GM21529 (cell line): Measurements from ENCODE around the gene ZDHHC21.
A peak's percentile ranks its signal among the peaks of the same experiment; 100 is the strongest.

ENCODE experiments used
- ATAC-seq: cut with Tn5 transposase; IDR thresholded peaks from one replicate; pipeline ENCODE4 v1.9.1; 2021; ENCODE audit not compliant: unreplicated experiment

The ZDHHC21 gene, protein sequence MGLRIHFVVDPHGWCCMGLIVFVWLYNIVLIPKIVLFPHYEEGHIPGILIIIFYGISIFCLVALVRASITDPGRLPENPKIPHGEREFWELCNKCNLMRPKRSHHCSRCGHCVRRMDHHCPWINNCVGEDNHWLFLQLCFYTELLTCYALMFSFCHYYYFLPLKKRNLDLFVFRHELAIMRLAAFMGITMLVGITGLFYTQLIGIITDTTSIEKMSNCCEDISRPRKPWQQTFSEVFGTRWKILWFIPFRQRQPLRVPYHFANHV

DNA sequence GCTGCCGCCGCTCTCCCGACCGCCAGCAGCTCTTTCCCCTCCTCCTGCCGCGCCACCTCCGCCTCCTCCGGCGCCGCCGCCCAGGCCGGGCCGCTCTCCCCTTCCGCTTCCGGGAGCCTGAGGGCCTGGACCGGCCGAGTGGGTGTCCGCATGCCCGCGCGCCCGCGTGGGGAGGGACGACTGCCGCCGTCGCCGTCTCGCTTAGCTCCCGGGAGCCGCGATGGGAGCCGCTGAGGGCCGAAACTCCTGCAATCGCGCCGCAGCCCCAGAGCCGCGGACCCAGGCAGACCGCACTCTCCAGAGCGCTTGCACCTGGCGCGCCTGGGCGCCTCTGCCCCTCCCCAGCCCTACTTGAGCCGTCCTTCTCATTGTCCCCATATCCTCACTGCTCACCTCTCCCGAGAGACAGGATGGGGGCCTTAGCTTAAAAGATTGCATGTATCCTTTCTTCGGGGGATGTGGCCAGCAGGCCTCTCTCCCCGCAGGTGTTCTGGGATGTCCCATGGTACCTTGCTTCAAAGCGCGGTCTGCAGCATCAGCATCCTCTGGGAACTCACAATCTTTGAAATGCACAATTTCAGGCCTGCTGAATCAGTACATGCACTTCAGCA lies at the start of gene ZDHHC21:
TSS of gene ZDHHC21 (minus strand) at position 182 of the 611 bp plus-strand sequence. CDS start 19,092 bp downstream, outside the sequence.
- peak; percentile 70 for ATAC-seq

DNA sequence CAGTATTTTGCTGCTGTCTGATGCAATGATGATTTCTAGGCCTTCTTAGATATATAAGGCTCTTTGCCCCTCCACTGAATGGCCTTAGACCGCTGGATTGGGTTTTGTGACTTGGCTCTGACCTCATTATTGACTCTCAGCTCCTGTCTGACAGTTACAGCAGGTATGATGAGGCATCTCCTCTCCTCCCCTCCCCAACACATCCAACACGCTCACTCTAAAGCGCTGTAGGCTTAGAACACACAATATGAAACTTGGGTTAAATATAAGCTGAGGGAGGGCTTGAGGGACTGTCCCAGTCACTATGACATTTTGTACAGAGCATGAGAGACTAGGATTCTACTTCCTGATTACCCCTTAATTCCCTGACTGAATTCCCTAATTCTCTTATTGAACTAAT lies 48.1 kb upstream of the ZDHHC21 start:
- ATAC-seq: peak; percentile 90

DNA sequence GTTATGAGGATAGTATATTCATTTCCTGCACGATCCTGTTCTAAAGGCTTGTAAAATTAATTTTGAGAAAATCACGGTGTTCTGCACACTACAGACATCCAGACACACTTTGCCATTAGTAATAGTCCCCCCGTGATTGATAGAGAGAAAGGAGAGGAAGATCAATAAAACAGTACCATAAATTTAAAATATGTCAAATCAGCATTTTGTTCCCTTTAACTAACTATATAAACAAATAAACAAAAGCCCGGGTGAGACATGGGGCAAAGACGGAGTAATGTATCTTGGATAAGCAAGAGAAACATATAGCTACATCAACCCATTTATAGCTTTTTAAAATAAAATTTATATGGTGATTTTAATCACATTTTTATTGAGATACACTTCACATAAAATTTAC lies 39.9 kb upstream of the ZDHHC21 start:
- ATAC-seq: no peak

DNA sequence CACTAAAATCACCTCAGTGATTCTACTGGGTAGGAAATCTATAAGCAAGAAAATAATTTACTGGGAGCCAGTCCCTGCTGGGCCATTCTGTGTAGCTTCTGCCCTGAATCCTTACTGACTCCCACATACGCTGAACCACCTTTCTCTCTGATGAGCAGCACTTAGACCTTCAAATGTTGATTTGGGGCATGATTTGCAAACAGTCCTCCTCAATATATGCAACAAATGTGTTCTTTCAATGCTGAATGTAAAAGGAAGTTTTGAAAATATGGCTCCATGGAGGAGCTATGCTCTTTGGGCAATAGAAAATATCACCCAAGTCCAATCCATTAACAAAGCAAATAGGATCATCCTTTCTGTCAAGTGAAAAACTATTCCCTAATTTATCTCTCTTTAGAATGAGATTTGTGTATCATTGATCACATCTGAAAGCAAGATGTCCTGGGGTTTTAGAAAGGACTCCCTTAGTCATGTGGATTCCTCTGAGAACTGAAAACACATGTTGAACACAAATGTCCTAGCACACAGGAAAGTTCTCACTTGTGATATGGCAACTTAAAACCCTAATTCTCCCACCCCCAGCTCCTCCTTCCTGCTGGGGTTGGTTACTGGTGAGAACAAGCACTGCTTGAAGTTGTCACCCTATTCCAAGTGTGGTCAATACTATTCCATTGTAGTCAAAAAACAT lies 38.2 kb upstream of the ZDHHC21 start:
- ATAC-seq: no peak

DNA sequence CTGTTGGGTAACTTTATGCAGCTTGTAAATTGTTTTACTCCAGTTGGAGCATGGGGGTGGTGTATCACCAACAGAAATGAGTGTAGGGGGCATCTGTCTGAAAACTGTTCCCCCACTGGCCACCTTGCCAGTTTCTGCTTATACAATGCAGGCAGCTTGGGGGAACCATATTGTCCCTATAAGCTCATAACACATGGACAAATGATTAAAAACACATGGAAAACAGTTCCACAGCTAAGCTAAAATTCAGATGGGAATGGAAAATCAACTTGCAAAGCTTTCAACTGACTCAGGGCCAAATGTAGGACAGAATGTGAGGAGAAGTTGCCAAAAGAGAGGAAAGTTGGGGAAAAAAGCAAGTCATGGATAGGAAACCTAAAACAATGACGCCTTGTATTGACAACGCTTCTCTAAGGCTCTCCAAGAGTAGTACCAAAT lies 37.2 kb upstream of the ZDHHC21 start:
- ATAC-seq: no peak

DNA sequence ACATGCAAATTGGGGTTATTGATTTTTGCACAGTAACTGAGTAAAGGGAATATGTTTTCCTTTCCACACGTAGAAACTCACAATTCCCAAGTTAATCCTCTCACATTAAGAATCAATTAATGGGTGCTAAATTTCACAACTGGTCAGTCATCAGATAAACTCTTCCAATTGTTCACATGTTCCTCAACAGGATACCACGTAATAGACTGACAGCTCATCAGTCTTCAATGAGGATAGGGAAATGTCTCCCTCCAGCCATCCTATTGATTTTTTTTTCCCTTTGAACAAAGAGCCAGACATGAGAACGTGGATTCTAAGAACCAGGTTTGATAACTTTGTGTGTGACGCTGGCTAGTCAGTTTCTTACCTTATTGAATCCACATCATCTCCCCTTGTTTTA lies 30.1 kb upstream of the ZDHHC21 start:
- ATAC-seq: no peak

DNA sequence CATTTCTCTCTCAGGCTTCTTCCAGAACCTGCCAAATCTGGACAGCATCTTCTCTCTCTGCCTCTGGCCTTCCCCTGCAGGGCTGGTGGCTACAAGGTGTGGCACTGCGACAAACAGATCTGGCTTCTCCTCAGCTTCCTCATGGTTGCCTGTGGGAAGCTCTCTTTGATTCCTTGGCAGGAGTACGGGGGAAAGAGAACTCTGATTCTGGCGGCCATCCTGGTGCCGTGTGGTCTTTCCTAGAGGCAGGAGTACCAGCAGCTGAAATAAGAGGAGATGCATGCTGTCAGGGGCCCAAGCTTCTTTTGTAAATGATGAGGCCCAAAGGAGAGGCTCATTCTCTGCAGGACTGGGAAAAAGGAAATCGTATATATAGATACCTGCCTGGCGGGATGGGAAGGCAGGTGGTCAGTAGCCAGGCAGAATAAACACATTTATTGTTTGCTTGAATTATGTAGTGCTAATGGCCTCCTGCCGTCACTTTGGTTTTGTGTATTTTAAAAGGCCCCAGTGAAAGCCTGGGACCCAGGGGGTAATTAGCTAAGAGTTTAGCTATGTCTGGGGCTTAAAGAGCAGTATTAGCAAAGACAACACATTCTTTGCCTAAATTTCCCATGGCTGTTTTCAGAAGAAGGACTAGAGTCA lies 29.3 kb upstream of the ZDHHC21 start, which contains the start of gene CER1:
TSS of gene CER1 (minus strand) at position 343 of the 645 bp plus-strand sequence. CDS start at position 282, 61 bp downstream.
- ATAC-seq: no peak

DNA sequence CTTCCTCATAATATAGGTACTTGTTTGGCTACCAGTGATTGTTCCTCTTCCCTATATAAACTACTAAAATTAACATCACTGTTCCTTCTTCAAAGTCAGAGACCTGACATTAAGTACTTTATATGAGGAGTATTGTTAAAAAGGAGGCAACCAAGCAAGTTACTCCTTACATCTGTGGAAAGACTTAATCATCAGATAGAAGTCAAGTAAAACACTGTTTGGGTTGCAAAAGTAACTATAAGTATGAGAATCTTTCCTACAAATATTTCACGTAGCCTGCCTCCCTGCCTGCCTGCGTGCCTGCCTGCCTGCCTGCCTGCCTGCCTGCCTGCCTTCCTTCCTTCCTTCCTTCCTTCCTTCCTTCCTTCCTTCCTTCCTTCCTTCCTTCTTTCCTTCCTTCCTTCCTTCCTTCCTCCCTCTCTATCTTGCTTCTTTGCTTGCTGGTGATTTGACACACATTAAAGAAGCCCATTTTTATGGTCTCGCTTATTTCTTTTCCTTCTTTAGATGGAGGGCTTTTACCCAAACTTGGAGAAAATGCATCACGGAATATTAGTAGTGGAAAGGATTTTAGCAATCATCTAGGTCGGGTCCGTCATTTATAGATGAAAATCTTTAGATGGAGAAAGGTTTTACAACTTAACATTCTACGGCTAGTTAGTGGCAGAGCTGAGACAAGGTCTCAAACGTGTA lies 26.1 kb upstream of the ZDHHC21 start:
- no peak for ATAC-seq

DNA sequence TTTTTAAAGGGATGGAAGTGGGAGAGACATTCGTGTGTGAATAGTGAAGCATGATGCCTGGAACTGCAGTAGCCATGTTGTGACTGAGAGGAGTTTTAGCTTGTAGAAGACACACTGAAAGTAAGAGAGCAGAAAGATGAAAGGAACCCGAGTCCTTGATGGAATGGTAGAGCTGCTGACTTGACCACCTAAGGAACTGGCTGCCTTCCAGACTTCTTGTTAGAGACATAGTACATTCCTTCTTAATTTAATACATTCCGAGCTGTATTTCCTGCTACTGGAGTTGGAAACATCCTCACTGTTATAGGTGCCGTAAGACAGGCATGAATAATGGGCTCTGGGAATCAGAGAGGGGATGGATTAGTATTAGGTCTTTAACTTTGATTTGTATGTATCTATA lies 21.9 kb upstream of the ZDHHC21 start:
- ATAC-seq: no peak

DNA sequence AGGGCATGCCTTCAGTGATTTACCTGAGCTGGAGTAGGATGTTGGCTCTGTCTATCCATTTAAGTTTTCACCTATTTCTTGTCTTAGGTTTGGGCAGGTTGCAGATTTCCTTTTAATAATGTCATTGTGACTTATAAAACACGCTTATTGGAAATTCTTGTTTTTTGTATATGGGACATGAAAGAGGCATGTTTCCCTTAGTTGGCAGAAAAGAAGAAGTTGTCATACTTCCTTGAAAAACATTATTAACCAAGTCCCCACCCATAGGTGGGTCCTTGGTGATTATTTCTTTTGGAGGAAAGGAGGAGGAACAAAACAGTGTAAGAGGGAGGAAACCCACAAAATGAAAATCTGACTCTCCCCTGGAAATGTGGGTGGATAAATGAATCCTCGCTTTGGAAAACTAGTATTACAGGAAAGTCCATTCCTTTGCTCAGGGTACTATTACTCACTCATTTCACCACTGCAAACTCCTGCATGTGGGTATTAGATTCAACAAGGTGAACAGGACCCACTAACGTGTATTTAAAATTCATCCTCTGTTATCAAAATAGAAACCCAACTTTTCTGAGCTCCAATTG lies 20.0 kb upstream of the ZDHHC21 start:
- ATAC-seq: no peak

DNA sequence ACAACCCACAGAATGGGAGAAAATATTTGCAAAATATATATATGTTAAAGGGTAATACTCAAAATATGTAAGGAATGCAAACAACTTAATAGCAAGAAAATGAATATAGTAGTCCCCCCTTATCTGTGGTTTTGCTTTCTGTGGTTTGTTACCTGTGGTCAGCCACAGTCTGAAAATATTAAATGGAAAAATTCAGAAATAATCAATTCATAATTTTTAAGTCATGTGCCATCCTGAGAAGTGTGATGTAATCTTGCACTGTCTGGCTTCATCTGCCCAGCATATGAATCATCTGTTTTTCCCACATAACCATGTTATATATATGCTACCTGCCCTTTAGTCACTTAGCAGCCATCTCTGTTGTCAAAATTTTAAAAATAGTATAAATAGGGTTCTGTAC lies 17.6 kb upstream of the ZDHHC21 start:
- ATAC-seq: no peak

DNA sequence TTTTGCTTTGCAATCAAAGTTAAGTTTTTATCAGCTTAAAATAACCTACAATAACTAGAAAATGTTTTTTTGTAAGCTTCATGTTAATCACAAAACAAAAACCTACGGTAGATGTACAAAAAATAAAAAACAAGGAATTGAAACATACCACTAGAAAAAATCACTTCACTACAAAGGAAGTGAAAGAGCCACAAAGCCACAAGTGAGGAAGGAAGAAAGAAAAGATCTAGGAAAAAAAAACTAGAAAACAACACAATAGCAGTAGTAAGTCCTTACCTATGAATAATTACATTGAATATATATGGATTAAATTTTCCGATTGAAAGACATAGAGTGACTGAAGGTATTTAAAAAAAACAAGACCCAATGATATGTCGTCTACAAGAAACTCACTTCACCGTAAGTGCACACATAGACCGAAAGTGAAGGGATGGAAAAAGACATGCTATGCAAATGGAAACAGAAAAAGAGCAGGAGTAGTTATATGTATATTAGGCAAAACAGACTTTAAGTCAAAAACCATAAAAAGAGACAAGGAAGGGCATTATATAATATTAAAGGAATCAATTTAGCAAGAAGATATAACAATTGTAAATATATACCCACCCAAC lies 13.4 kb upstream of the ZDHHC21 start:
- ATAC-seq: peak; percentile 86

DNA sequence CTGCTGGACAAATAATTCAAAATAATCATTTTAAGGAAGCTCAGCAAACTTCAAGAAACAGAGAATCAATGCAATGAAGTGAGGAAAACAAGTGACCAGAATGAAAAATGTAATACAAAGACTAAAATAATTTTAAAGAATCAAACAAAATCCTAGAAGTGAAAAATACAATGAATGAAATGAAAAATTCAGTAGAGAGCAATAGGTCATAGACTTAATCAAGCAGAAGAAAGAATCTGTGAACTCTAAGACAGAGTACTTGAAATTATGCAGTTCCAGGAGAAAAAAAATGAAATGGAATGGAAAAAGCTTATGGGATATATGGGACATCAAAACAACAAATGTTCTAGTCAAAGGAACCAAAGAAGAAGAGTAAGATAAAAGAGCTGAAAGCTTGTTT lies 11.8 kb upstream of the ZDHHC21 start:
- no peak for ATAC-seq

DNA sequence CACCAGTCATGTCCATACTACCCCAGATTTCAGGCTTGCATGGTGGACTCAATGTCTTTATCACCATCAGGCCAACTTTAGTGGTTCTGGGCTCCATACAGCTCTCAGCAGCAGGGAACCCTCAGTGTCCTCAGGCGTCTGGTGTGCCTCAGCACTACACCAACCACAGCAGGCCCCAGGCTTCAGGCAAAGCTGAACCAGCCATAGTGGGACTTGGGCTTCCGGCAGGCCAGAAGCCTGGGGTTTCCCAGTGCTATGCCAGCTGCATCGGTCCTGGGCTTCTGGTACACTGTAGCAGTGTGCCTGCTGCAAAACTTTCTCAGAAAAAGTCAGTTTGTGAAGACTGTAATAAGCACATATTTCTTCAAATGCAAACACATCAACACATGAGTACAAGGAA lies 11.0 kb upstream of the ZDHHC21 start:
- no peak for ATAC-seq

DNA sequence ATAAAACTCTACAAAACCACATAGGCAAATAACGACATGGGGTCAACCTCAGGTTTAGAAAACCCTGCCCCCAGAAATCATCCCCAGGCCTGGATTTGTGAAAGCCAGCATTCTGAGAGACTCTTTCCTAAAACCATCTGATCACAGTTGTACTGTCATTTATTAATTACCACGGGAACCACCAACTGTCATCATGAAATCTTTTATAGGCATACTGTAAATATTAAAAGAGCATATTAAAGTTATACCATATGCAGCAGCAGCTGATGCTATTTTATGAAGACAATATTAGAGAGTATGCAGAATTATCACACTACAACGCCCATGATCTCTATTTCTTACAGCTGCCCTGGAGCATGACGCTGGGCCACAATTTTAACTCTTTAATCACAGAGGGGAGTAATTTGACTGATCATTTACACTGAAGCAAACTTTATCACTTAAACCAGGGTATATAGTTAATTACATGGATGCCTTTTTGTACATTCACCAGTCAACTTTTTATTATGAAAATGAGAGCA lies 9.0 kb upstream of the ZDHHC21 start:
- no peak for ATAC-seq

DNA sequence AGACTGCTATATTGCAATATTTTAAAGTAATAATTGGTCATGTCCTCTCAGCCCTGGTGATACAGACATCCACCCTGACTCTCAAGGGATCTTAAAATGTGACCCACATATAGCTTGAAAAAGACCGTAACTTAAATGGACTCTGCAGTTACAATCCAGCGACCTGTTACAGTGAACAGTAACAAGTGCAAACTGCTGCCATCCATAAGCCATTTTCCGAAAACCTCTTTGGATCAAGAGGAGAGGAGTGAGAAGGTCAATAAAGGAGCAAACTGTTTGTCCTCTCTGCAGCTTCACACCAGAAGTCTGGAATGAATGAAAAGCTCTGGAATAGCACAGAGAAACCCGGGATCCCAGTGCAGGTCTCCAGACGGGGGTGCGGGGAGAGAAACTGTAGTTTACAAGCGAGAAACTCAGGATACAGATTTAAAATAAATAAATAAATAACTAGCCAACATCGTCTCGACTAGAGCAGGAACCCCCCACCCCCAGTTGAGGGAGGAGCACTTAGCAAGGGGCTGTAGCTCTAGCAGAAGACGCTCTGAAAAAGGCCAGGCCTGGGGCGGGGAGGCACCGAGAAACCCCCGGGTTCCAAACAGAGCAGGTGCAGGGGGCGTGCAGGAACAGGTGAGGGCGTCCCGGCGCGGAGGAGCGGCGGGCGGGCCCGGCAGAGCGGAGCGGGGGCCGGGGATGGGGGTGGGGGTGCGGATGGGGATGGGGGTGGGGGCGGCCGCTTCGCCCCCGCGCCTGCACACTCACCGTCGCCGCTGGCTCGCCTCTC lies 572 bp downstream of the ZDHHC21 start:
- peak; percentile 35 for ATAC-seq

DNA sequence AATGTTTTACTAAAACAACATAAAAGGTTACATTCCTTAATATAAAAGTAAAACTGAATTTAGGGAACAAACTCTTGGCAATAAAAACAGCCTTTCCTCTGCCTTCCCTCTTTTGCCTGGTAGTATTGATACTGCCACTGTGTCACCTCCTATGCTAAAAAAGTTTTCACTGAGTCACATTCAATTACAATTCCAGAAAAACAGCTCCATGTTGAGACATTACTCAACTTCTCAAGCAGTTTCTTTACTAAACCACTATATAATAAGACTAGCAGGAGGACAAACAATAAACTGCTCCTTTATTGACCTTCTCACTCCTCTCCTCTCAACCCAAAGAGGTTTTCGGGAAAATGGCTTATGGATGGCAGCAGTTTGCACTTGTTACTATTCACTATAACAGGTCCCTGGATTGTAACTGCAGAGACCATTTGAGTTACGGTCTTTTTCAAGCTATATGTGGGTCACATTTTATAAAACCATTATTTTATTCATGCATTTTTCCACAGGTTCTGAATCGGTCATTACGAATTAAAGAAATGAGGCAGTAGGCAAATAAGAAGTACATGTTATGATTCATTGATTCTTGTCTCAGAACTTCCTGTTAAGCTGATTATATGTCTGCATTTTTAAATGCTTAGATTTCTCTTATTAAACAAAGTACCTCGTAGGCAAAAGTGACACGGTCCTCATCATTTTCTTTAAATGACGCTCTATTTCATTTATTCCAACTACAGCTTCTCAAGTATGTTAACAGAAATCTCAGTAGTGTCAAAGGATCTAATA lies 2.1 kb downstream of the ZDHHC21 start:
- no peak for ATAC-seq

DNA sequence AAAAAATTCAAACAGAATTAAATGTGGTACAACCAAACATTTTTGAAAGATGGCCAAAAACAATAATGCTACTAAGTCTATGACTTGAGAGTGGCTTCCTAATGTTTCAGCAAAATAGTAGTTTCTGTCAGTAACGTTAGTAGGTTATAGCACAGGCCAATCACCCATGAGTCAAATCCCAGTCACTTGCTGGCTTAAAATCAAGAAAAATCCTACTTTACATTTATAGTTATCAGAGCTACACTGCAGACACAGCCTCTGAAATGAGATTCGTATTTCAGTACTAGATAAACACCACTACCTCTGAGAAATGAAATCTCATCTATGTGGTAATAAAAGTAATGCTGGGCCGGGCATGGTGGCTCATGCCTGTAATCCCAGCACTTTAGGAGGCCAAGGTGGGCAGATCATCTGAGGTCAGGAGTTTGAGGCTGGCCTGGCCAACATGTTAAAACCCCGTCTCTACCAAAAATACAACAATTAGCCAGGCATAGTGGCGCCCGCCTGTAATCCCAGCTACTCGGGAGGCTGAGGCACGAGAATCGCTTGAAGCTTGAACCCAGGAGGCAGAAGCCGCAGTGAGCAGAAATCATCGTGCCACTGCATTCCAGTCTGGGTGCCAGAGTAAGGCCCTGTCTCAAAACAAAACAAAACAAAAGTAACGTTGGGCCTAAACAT lies 6.1 kb downstream of the ZDHHC21 start:
- ATAC-seq: no peak
